Adrenal gland (tissue), 5 donors: Measurements from ENCODE around the gene CBX4.

Experiments used
- POLR2A ChIP-seq, 2 donors: fragments of 450-650 bp; IDR thresholded peaks; one replicate each; pipeline ENCODE4 v1.6.1; 2017; ENCODE audit warnings: antibody characterized with exemption in 2 of 2, mild to moderate bottlenecking in 2 of 2, moderate library complexity in 1 of 2
- TF ChIP-seq, protein P1 (sequence below), 6 experiments: fragments of 450-650 bp in 4 of 6; fragments of 200-600 bp in 2 of 6; sonication (generic) in 1 of 6; IDR thresholded peaks; 1 replicate in 5 of 6; 2 replicates in 1 of 6; pipeline versions ENCODE4 v1.5.1 to v1.8.0; 2016 to 2021; ENCODE audit warnings: antibody characterized with exemption in 6 of 6, mild to moderate bottlenecking in 2 of 6, moderate library complexity in 1 of 6
- donor health status: DM: no; HTN: no; CAD: no.

- TF ChIP-seq, protein P1, sequence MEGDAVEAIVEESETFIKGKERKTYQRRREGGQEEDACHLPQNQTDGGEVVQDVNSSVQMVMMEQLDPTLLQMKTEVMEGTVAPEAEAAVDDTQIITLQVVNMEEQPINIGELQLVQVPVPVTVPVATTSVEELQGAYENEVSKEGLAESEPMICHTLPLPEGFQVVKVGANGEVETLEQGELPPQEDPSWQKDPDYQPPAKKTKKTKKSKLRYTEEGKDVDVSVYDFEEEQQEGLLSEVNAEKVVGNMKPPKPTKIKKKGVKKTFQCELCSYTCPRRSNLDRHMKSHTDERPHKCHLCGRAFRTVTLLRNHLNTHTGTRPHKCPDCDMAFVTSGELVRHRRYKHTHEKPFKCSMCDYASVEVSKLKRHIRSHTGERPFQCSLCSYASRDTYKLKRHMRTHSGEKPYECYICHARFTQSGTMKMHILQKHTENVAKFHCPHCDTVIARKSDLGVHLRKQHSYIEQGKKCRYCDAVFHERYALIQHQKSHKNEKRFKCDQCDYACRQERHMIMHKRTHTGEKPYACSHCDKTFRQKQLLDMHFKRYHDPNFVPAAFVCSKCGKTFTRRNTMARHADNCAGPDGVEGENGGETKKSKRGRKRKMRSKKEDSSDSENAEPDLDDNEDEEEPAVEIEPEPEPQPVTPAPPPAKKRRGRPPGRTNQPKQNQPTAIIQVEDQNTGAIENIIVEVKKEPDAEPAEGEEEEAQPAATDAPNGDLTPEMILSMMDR (IDR thresholded peaks at IDR 0.05), result no peak
- TF ChIP-seq POLR2A (IDR thresholded peaks at IDR 0.05), result no peak
These were observed 48.2 kb downstream of the CBX4 start for GRCh38 chr17:79790805-79791734.
